ENCODE measurements around the gene CPEB4. TPM values are rescaled to one million over a fixed set of nuclear protein-coding genes. Genes with fewer than 3 reads are reported as not detected.

The CPEB4 gene
- total RNA-seq, 1 experiment from 2014 or later = 11.1 TPM

- no peak for ATAC-seq
Measured at GRCh38 chr5:173903396-173904140, 15.4 kb downstream of the CPEB4 start.

More at GRCh38 chr5:173903396-173904140, 15.4 kb downstream of the CPEB4 start:
- H3K4me2 ChIP-seq (ENCODE audit: low read length) = no peak overlapping the region
- H3K4me1 ChIP-seq (ENCODE audit: control insufficient read depth in 1 of 2, insufficient read depth in 2 of 2, low read length in 2 of 2) = no peaks in the 10 kb centered on the region
- ChIA-PET CTCF (interaction anchor here (1.4 kb wide), 1 partner anchor 22 kb away, joined by 5 read pairs; no protein-coding TSS in a partner anchor), RAD21 (ENCODE audit: low non-redundant PET in 1 of 2, low total read pairs in 2 of 2, uncharacterized antibody in 2 of 2, unreplicated experiment in 2 of 2) (no interaction called here), POLR2A (interaction anchor here (0.9 to 1.5 kb wide), 2 partner anchors 10 to 16 kb away, joined by 3 to 5 read pairs; partner anchors contain the start of gene CPEB4)
- H3K27ac ChIP-seq (ENCODE audit: low read depth, low read length) = no peak overlapping the region
- H3K79me2 ChIP-seq (ENCODE audit: insufficient read depth, low read length) = no peaks in the 10 kb centered on the region
- no peaks in the 10 kb centered on the region for H3K9me2 ChIP-seq (ENCODE audit: insufficient read depth)
- DNase-seq (ENCODE audit: low read depth, low spot score) = no peak
- no peaks in the 10 kb centered on the region for H3K27me3 ChIP-seq (ENCODE audit: insufficient read depth, low read length)
- H3K9me3 ChIP-seq (ENCODE audit: control insufficient read depth in 1 of 2, insufficient read depth in 1 of 2, low read depth in 1 of 2, low read length in 2 of 2) = no peaks in the 10 kb centered on the region
- no peak overlapping the region for H3K9ac ChIP-seq (ENCODE audit: low read length)
- H2AFZ ChIP-seq (ENCODE audit: low read depth, low read length, poor library complexity, severe bottlenecking) = no peak overlapping the region
- no TSS peak for BruUV-seq (replicated peaks)
- H4K20me1 ChIP-seq (ENCODE audit: insufficient read depth) = no peaks in the 10 kb centered on the region
- H3K36me3 ChIP-seq (ENCODE audit: control insufficient read depth in 1 of 2, insufficient read depth in 2 of 2, low read length in 2 of 2) = no peaks in the 10 kb centered on the region
- intact Hi-C loops (cut with micrococcal nuclease) = no loop called here
- no peak for TF ChIP-seq EZH2 (IDR thresholded peaks at IDR 0.05)
- TF ChIP-seq ELF1 (IDR thresholded peaks at IDR 0.05; ENCODE audit: borderline replicate concordance, low read depth) = no peak
- no peak for TF ChIP-seq ATF3 (IDR thresholded peaks at IDR 0.05)
- TF ChIP-seq ZFX (IDR thresholded peaks at IDR 0.05) = no peak
- TF ChIP-seq SRF (IDR thresholded peaks at IDR 0.05; ENCODE audit: low read depth) = no peak
- TF ChIP-seq ZBTB33 (IDR thresholded peaks at IDR 0.05; ENCODE audit: extremely low read depth, insufficient replicate concordance, low read length) = no peak
- TF ChIP-seq RAD21 (IDR thresholded peaks at IDR 0.05; ENCODE audit: low read depth) = no peak
- no peak for TF ChIP-seq TCF7L2 (IDR thresholded peaks at IDR 0.05; ENCODE audit: borderline replicate concordance, extremely low read depth, insufficient read depth, insufficient read length)
- no peak for TF ChIP-seq SP1 (IDR thresholded peaks at IDR 0.05; ENCODE audit: low read depth)
- TF ChIP-seq JUND (IDR thresholded peaks at IDR 0.05) = no peak
- no peak for TF ChIP-seq REST (IDR thresholded peaks at IDR 0.05; ENCODE audit: low read depth)
- TF ChIP-seq MAX (IDR thresholded peaks at IDR 0.05) = no peak
- TF ChIP-seq EGR1 (IDR thresholded peaks at IDR 0.05; ENCODE audit: low read depth) = no peak
- no peak for TF ChIP-seq CBX3 (IDR thresholded peaks at IDR 0.05; ENCODE audit: low read depth)
- no peak for TF ChIP-seq SIN3A (IDR thresholded peaks at IDR 0.05; ENCODE audit: low read depth)
- no peak for TF ChIP-seq CTCF (IDR thresholded peaks at IDR 0.05 in 2 of 3, conservative IDR thresholded peaks at IDR 0.05 in 1 of 3; ENCODE audit: borderline replicate concordance in 1 of 3, insufficient read depth in 1 of 3, low read depth in 2 of 3, low read length in 2 of 3)
- TF ChIP-seq POLR2A (IDR thresholded peaks at IDR 0.05; ENCODE audit: borderline replicate concordance, extremely low read depth, insufficient read depth, insufficient read length) = no peak
- no peak for TF ChIP-seq ZNF274 (IDR thresholded peaks at IDR 0.05; ENCODE audit: low read depth, low read length)
- no peak overlapping the region for H3K4me3 ChIP-seq (replicated peaks in 1 of 2; ENCODE audit: low read depth in 1 of 2, low read length in 2 of 2)
